ENCODE measurements around the gene MDN1. TPM values are rescaled to one million over a fixed set of nuclear protein-coding genes. Genes with fewer than 3 reads are reported as not detected.
A peak's percentile ranks its signal among the peaks of the same experiment; 100 is the strongest.

The MDN1 gene
- total RNA-seq = 44.1 and 47.1 TPM in 2 replicates
- long read RNA-seq, partial matches to known transcripts = 62 of 67 reads
- long read RNA-seq, other reads (novel, unspliced or antisense) = 5 of 67 reads

DNA sequence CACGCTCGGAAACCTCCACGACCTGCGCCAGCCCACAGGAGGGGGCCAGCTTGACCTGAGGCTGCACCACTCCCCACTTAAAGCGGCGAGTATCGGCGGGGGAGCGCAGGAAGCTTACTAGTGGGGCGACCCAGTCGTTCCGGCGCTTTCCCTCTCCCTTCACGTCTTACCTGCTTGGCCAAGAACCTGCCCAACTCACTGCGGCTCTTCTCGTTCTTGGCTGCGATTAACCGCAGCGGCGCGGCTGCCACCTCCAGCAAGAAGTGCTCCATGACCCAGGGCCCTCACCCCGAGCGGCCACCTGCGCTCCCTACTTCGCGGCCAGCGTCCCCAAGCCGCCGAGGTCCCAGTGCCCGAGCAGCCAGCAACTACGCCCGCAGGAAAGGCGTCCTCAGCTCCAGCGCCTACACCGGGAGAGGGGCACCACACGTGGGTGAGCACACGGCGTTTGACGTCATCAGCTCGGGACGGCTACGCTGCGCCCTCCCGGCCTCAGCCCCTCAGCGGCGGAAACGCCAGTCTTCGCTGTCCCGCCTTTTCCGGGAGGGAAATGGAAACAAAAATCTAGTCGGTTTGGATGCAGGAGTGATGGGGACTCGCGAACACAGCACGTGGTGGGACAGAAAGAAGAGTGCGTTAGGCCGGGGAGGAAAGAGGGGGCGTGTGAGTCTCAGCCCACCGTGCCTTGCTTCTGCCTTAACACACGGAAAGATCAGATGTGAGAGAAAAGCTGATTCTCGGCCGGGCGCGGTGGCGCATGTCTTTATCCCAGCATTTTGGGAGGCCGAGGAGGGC lies at the start of gene MDN1:
Gene MDN1, minus strand, starts transcription at position 459 of the 795 bp plus-strand sequence. Its CDS starts 187 bp downstream, at position 272.
- Mint-ChIP-seq H3K27ac (peak within 1 kb of the TSS; percentile 95), H3K9me3 (ENCODE audit: low read depth) (no peaks in the 10 kb centered on the region), H3K27me3 (no peaks in the 10 kb centered on the region), H3K4me1 (ENCODE audit: low read depth) (peaks cover 13% of the 10 kb centered on the region), H3K4me3 (ENCODE audit: low read depth) (peak within 1 kb of the TSS; percentile 86), H3K36me3 (ENCODE audit: insufficient read depth) (no peaks in the 10 kb centered on the region)
- TF ChIP-seq, protein P1, sequence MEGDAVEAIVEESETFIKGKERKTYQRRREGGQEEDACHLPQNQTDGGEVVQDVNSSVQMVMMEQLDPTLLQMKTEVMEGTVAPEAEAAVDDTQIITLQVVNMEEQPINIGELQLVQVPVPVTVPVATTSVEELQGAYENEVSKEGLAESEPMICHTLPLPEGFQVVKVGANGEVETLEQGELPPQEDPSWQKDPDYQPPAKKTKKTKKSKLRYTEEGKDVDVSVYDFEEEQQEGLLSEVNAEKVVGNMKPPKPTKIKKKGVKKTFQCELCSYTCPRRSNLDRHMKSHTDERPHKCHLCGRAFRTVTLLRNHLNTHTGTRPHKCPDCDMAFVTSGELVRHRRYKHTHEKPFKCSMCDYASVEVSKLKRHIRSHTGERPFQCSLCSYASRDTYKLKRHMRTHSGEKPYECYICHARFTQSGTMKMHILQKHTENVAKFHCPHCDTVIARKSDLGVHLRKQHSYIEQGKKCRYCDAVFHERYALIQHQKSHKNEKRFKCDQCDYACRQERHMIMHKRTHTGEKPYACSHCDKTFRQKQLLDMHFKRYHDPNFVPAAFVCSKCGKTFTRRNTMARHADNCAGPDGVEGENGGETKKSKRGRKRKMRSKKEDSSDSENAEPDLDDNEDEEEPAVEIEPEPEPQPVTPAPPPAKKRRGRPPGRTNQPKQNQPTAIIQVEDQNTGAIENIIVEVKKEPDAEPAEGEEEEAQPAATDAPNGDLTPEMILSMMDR (IDR thresholded peaks at IDR 0.05; ENCODE audit: unreplicated experiment) = no peak
- peak; percentile 78 for DNase-seq (ENCODE audit: low spot score, unreplicated experiment)

DNA sequence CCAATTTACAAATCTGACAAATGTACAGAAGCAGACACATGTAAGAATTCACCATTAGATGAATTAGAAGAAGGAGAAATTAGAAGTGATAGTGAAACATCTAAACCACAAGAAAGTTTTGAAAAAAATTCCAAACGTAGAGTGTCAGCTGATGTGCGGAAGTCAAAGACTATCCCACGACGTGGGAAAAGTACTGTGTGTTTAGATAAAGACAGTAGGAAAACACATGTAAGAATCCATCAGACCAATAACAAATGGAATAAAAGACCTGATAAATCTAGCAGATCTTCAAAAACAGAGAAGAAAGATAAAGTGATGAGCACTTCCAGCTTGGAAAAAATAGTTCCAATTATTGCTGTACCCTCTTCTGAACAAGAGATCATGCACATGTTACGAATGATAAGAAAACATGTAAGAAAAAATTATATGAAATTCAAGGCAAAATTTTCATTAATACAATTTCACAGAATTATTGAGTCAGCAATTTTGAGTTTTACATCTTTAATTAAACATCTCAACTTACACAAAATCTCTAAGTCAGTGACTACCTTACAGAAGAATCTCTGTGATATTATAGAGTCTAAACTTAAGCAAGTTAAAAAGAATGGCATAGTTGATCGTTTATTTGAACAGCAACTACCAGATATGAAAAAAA lies 46.6 kb upstream of the MDN1 start:
- Mint-ChIP-seq H3K27ac (no peak overlapping the region), H3K9me3 (ENCODE audit: low read depth) (peaks cover 7% of the 10 kb centered on the region), H3K36me3 (ENCODE audit: insufficient read depth) (peaks cover 59% of the 10 kb centered on the region), H3K4me3 (ENCODE audit: low read depth) (no peak overlapping the region), H3K4me1 (ENCODE audit: low read depth) (no peaks in the 10 kb centered on the region), H3K27me3 (no peaks in the 10 kb centered on the region)
- no peak for DNase-seq (ENCODE audit: low spot score, unreplicated experiment)
- TF ChIP-seq, protein P1 (IDR thresholded peaks at IDR 0.05; ENCODE audit: unreplicated experiment) = no peak

GRCh38 chr6:89862698-89863097 lies 43.1 kb upstream of the MDN1 start:
- H3K27me3 Mint-ChIP-seq = no peaks in the 10 kb centered on the region
- H3K27ac Mint-ChIP-seq = no peak overlapping the region
- peaks cover 58% of the 10 kb centered on the region for H3K36me3 Mint-ChIP-seq (ENCODE audit: insufficient read depth)
- no peak for DNase-seq (ENCODE audit: low spot score, unreplicated experiment)
- peaks cover 7% of the 10 kb centered on the region for H3K9me3 Mint-ChIP-seq (ENCODE audit: low read depth)
- TF ChIP-seq, protein P1 (IDR thresholded peaks at IDR 0.05; ENCODE audit: unreplicated experiment) = no peak
- H3K4me1 Mint-ChIP-seq (ENCODE audit: low read depth) = no peaks in the 10 kb centered on the region
- no peak overlapping the region for H3K4me3 Mint-ChIP-seq (ENCODE audit: low read depth)

GRCh38 chr6:89862273-89862672 lies 42.7 kb upstream of the MDN1 start:
- no peak overlapping the region for H3K27ac Mint-ChIP-seq
- no peaks in the 10 kb centered on the region for H3K4me1 Mint-ChIP-seq (ENCODE audit: low read depth)
- H3K9me3 Mint-ChIP-seq (ENCODE audit: low read depth) = peaks cover 7% of the 10 kb centered on the region
- no peak overlapping the region for H3K4me3 Mint-ChIP-seq (ENCODE audit: low read depth)
- TF ChIP-seq, protein P1 (IDR thresholded peaks at IDR 0.05; ENCODE audit: unreplicated experiment) = no peak
- peaks cover 54% of the 10 kb centered on the region for H3K36me3 Mint-ChIP-seq (ENCODE audit: insufficient read depth)
- no peak for DNase-seq (ENCODE audit: low spot score, unreplicated experiment)
- no peaks in the 10 kb centered on the region for H3K27me3 Mint-ChIP-seq

GRCh38 chr6:89859744-89860143 lies 40.1 kb upstream of the MDN1 start:
- no peak overlapping the region for H3K4me3 Mint-ChIP-seq (ENCODE audit: low read depth)
- TF ChIP-seq, protein P1 (IDR thresholded peaks at IDR 0.05; ENCODE audit: unreplicated experiment) = no peak
- H3K9me3 Mint-ChIP-seq (ENCODE audit: low read depth) = peaks cover 3% of the 10 kb centered on the region
- no peaks in the 10 kb centered on the region for H3K4me1 Mint-ChIP-seq (ENCODE audit: low read depth)
- no peak for DNase-seq (ENCODE audit: low spot score, unreplicated experiment)
- no peaks in the 10 kb centered on the region for H3K27me3 Mint-ChIP-seq
- H3K27ac Mint-ChIP-seq = no peak overlapping the region
- H3K36me3 Mint-ChIP-seq (ENCODE audit: insufficient read depth) = peaks cover 50% of the 10 kb centered on the region

Data from progenitor cell of endocrine pancreas (in vitro differentiated cells).